GM12872 (cell line): ENCODE measurements around the gene TP73.

Source experiments
- TF ChIP-seq, protein P1 (sequence below): IDR thresholded peaks from 3 replicates; pipeline ENCODE4 v1.5.1; 2011; ENCODE audit warnings: low read depth, mild to moderate bottlenecking, low read length, moderate library complexity; ENCODE audit not compliant: insufficient read depth

Gene TP73

DNA sequence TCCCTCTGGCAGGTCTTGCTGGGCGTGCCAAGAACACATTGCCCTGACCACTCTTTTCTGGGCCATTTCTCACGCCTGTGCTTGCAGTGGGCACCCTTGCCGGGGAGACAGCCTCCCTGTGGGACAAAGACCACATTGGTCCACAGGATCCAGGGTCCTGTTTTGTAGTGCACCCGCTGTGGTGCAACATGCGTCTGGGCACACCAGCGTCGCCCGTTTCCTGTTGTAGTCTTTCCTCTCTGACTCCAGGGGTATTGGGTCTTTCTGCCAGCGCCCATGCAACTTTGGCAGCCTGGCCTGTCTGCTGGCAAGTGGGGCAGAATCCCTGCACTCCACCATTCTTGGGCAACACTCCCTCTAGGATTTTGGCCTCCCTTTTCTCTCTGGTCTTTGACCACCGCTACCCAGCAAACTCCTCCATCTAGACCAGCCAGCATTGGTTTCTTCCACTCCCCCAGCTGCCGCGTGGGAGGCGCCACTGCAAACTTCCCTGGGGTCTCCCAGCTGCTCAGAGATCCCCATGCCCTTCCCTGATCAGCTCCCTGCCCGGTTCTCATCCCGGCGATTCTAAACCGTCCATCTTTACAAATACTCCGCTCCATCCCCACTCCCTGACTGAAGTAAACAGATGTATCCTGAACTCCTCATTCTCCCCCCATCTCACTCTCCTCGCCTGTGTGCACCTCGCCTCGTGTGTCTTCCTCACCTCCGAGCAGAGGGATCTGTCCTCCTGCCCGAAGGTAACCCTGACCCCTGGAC lies 28.7 kb upstream of the TP73 start:
- TF ChIP-seq, protein P1, sequence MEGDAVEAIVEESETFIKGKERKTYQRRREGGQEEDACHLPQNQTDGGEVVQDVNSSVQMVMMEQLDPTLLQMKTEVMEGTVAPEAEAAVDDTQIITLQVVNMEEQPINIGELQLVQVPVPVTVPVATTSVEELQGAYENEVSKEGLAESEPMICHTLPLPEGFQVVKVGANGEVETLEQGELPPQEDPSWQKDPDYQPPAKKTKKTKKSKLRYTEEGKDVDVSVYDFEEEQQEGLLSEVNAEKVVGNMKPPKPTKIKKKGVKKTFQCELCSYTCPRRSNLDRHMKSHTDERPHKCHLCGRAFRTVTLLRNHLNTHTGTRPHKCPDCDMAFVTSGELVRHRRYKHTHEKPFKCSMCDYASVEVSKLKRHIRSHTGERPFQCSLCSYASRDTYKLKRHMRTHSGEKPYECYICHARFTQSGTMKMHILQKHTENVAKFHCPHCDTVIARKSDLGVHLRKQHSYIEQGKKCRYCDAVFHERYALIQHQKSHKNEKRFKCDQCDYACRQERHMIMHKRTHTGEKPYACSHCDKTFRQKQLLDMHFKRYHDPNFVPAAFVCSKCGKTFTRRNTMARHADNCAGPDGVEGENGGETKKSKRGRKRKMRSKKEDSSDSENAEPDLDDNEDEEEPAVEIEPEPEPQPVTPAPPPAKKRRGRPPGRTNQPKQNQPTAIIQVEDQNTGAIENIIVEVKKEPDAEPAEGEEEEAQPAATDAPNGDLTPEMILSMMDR = no peak

DNA sequence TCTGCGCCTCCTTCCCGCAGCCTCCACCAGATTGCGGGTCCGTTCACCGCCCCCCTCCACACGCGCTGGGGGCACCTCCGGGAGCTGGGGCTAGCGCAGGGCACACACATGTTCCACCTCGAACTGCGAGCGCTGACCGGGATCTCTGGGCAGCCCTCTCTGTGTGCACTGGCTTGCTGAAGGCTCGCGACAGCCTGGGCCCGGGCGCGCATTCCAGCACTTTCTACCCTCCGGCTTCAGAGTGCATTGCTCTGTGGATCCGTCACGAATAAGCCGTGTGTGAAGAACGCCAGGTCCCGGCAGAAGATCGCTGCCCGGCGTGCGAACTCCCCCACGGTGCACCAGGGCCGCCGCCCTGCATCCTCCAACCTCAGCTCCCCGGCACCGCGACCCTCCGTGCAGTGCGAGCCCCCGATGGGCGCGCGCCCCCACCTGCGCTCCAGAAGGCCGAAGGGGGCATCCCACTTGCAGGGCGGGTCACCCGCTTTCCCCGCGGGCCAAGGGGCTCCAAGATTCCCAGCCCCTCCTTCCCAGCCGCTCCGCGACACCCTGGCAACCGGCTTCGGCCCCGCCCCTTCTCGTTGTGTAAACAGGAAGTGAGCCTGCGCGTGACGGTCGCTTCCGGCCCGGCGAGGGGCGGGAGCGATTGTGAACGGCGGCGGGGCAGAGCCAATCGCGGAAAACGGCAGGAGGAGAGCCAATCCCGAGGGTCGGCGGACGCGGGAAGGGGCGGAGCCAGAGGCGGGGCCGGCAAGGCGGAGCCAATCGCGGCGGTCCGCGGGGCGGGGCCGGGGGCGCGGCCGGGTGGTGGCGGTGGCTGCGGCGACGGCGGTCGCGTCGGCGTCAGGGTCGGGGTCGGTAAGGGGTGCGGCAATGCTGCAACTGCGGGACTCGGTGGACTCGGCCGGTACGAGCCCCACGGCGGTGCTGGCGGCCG lies 27.8 kb upstream of the TP73 start, which contains the start of gene TPRG1L:
Gene TPRG1L, plus strand, starts transcription at position 816 of the 937 bp plus-strand sequence. Its CDS starts 58 bp downstream, at position 874.
- TF ChIP-seq, protein P1 = no peak

DNA sequence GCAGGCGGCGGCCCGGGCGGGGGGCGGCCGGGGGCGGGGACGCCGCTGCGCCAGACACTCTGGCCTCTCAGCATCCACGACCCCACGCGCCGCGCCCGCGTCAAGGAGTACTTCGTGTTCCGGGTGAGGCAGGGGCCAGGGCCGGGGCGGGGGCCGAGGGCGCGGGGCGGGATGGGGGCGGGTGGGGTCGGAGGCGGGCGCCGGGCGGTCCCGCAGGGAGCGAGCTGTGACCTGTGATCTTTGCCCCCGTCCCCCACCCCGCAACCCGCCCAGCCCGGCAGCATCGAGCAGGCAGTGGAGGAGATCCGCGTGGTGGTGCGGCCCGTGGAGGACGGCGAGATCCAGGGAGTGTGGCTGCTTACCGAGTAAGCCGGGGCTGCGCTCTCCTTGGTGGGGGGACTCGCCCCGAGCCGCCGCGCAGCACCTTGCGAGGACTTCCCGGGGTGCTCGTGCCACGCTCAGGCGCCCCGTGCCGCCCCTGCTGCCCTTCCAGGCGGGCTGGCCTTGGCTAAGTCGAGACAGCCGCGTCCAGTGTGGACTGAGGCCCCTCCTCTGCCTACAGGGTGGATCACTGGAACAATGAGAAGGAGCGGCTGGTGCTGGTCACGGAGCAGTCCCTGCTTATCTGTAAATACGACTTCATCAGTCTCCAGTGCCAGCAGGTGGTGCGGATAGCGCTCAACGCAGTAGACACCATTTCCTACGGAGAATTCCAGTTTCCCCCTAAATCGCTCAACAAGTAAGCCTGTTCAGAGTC lies 27.0 kb upstream of the TP73 start:
- TF ChIP-seq, protein P1 = no peak

DNA sequence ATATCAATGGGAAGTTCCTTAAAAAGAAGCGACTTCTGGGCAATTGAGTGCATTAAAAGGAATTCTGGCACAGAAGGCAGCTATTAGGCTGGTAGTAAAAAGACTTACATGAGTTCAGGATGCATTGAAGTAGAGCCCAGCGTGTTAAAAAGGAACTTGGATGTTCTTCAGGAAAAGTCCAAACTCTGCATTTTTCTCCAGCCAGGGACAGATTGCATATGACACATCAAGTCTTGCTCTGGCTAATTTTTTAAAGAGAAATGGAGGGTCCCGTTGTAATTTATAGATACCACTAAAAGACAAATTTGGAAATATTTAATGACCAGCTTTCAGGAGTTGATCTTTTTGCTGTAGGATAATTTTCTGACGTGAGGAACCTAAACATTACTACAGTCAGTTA lies 26.3 kb upstream of the TP73 start:
- TF ChIP-seq, protein P1 = no peak

DNA sequence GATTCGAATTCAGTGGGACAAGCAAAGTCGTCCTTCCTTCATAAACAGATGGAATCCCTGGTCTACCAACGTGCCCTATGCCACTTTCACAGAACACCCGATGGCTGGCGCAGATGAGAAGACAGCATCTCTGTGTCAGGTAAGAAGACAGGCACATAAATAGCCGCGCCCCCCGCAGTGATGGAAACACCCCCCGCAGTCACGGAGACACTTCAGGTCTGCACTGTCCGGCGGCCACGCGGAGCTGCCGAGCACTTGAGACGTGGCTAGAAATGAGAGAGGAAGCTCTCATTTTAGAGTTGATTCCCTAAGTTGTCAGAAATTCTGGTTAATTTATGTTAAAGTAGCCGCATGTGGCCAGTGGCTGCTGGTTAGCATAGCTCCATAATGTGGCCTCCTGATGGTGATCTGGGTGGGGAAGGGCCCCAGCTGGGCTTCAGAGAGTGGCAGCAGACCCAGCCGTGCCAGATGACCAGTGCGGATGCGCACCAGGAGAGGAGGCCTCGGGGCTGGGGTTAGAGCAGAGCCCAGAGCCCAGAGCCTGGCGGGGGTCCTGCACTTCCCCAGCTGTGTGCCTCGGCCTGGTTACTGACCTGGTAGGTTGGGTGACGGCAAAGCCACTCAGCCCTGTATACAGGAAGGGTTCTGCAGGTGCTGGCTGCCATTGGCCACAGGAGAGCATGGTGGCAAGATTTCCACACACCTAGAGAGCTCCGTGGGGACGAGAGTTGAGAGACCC lies 24.6 kb upstream of the TP73 start:
- TF ChIP-seq, protein P1 = no peak

DNA sequence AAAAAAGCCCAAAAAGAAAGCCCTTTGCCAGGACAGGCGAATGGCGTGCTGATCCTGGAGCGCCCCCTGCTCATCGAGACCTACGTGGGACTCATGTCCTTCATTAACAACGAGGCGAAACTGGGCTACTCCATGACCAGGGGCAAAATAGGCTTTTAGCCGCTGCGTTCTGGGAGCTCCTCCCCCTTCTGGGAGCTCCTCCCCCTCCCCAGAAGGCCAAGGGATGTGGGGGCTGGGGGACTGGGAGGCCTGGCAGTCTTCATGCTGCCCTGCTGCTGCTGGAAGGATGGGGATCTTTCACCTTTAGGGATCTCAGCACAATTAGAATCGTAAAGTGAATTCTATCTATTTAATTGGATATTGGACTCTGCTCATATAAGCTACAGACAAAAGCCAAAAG lies 23.9 kb upstream of the TP73 start:
- TF ChIP-seq, protein P1 = no peak
